Natural killer cell (primary cell): ENCODE data around the gene TOP2B. TPM values are rescaled to one million over a fixed set of nuclear protein-coding genes. Genes with fewer than 3 reads are reported as not detected.

Experiments
- ATAC-seq, 3 donors: fragments of 150-1000 bp in 2 of 3; fragments of 200-7000 bp in 1 of 3; cut with Tn5 transposase; 1 replicate in 1 of 3; 2 replicates in 2 of 3; pipeline ENCODE4 v1.10.0; 2021; ENCODE audit warnings: mild to moderate bottlenecking in 2 of 3, moderate library complexity in 2 of 3
- DNase-seq, 2 donors: peaks; one replicate each; pipeline versions ENCODE4 v3.0.0 to v3.0.0-alpha.2; 2013 to 2021; ENCODE audit warnings: mixed read lengths in 1 of 2
- H3K27ac ChIP-seq: one replicate; pipeline ENCODE4 v1.5.1; 2013; ENCODE audit warnings: mild to moderate bottlenecking, low read length
- H3K27me3 ChIP-seq: one replicate; pipeline ENCODE4 v1.6.1; 2013; ENCODE audit warnings: low read length; ENCODE audit not compliant: control insufficient read depth, insufficient read depth
- H3K36me3 ChIP-seq: one replicate; pipeline ENCODE4 v1.6.1; 2013; ENCODE audit warnings: low read length; ENCODE audit not compliant: control insufficient read depth, insufficient read depth
- H3K4me1 ChIP-seq: one replicate; pipeline ENCODE4 v1.6.1; 2013; ENCODE audit warnings: low read length; ENCODE audit not compliant: control insufficient read depth, insufficient read depth
- H3K4me3 ChIP-seq: one replicate; pipeline ENCODE4 v1.5.1; 2013; ENCODE audit warnings: low read length
- H3K9me3 ChIP-seq: one replicate; pipeline ENCODE4 v1.6.1; 2013; ENCODE audit warnings: low read length; ENCODE audit not compliant: control insufficient read depth, insufficient read depth
- H3K27ac Mint-ChIP-seq, 2 donors: one replicate each; pipeline ENCODE4 v1.8.0; 2022; ENCODE audit warnings: mild to moderate bottlenecking in 2 of 2, mixed read lengths in 2 of 2, moderate library complexity in 1 of 2
- H3K27me3 Mint-ChIP-seq, 2 donors: one replicate each; pipeline ENCODE4 v1.8.0; 2022; ENCODE audit warnings: low read depth in 2 of 2, mixed read lengths in 2 of 2
- H3K36me3 Mint-ChIP-seq: one replicate; pipeline ENCODE4 v1.8.0; 2022; ENCODE audit warnings: mixed read lengths
- H3K4me1 Mint-ChIP-seq, 2 donors: one replicate each; pipeline ENCODE4 v1.8.0; 2022; ENCODE audit warnings: mixed read lengths in 2 of 2
- H3K4me3 Mint-ChIP-seq: one replicate; pipeline ENCODE4 v1.8.0; 2022; ENCODE audit warnings: mild to moderate bottlenecking, moderate library complexity, mixed read lengths
- H3K9me3 Mint-ChIP-seq, 2 donors: one replicate each; pipeline ENCODE4 v1.8.0; 2022; ENCODE audit warnings: mixed read lengths in 2 of 2
- WGBS: methylation state at CpG from one replicate; pipeline ENCODE4 v1.1.7; 2013; ENCODE audit warnings: missing lambda C conversion rate; ENCODE audit not compliant: insufficient coverage; 5-methylcytosine and 5-hydroxymethylcytosine counted together
- intact Hi-C: fragments of 100-400 bp; cut with micrococcal nuclease; formaldehyde crosslinking; loops from one replicate; pipeline ENCODE4 v1.14.2; 2022
- total RNA-seq, 4 donors: library from RNA; stranded (reverse); fragments of 120-200 nt in 1 of 4; gene quantifications; one replicate each; pipeline versions ENCODE4 v1.2.3 to v1.2.4, GENCODE V29; 2013 to 2022
- TF ChIP-seq, protein P1 (sequence below): fragments of 200-600 bp; IDR thresholded peaks from one replicate; pipeline ENCODE4 v1.8.0; 2022; ENCODE audit warnings: antibody characterized with exemption

Gene TOP2B
- total RNA-seq, 3 donors from 2014 or later (not counting 1 experiment from before 2014, with no cell fraction given) = 126 to 180 (median 152) TPM

GRCh38 chr3:25662736-25663320 lies 1.9 kb downstream of the TOP2B start:
- Mint-ChIP-seq H3K4me3 (peak overlapping the region; percentile 99), H3K4me1 (peaks cover 61 to 67% of the 10 kb centered on the region in 2 donors), H3K27ac (peak overlapping the region; percentile 99), H3K36me3 (no peaks in the 10 kb centered on the region), H3K27me3 (no peaks in the 10 kb centered on the region), H3K9me3 (no peaks in the 10 kb centered on the region)
- peaks cover 19% of the 10 kb centered on the region for H3K4me1 ChIP-seq
- no peaks in the 10 kb centered on the region for H3K36me3 ChIP-seq
- no peak for DNase-seq
- WGBS = 10% methylated on average over 6 of the region's 7 CpGs
- H3K27ac ChIP-seq = peak overlapping the region; percentile 90
- H3K4me3 ChIP-seq = peak overlapping the region; percentile 71
- H3K9me3 ChIP-seq = no peaks in the 10 kb centered on the region
- intact Hi-C loops = loop anchor here (2.0 kb wide), 1 partner anchor 14 kb away; no protein-coding TSS in a partner anchor
- TF ChIP-seq, protein P1, sequence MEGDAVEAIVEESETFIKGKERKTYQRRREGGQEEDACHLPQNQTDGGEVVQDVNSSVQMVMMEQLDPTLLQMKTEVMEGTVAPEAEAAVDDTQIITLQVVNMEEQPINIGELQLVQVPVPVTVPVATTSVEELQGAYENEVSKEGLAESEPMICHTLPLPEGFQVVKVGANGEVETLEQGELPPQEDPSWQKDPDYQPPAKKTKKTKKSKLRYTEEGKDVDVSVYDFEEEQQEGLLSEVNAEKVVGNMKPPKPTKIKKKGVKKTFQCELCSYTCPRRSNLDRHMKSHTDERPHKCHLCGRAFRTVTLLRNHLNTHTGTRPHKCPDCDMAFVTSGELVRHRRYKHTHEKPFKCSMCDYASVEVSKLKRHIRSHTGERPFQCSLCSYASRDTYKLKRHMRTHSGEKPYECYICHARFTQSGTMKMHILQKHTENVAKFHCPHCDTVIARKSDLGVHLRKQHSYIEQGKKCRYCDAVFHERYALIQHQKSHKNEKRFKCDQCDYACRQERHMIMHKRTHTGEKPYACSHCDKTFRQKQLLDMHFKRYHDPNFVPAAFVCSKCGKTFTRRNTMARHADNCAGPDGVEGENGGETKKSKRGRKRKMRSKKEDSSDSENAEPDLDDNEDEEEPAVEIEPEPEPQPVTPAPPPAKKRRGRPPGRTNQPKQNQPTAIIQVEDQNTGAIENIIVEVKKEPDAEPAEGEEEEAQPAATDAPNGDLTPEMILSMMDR = no peak
- no peak for ATAC-seq
- no peaks in the 10 kb centered on the region for H3K27me3 ChIP-seq

DNA sequence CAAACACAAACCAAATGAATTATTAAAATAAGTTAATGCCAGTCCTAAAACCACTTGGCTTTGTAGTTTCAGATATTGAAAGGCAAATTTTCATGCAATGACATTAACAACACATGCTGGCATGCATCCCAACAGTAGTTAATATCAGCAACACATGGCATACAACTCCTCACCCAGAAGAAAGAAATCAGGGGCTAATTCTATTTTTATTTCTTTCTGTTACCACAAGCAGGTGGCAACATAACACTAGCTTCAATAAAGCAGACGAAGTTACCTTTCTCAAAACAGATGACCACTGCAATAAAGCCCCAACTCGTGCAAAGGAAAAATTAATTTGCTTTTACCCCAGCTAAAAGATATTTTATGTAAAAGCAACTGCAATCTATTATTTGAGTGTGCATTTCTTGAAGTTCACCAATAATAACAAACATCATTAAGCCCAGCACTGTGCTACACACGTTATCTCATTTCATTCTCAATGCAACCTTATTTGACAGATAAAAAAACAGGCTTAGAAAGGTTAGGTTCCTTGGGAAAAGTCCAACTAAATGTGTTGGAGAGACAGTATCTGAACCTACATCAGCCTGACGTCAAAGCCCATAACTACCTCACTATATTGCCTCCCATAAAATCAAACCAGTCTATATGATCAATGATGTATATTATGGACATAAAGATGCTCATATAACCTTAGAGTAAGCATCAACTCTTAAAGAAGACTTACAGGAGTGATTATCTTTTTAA lies 2.8 kb downstream of the TOP2B start:
- Histone ChIP-seq H3K36me3 (no peaks in the 10 kb centered on the region), H3K4me1 (peaks cover 19% of the 10 kb centered on the region), H3K9me3 (no peaks in the 10 kb centered on the region), H3K4me3 (no peak overlapping the region), H3K27ac (peak overlapping the region; percentile 11), H3K27me3 (no peaks in the 10 kb centered on the region)
- Mint-ChIP-seq H3K27me3 (no peaks in the 10 kb centered on the region), H3K36me3 (no peaks in the 10 kb centered on the region), H3K4me3 (peak overlapping the region; percentile 80), H3K4me1 (peaks cover 69 to 74% of the 10 kb centered on the region in 2 donors), H3K9me3 (no peaks in the 10 kb centered on the region), H3K27ac (peak overlapping the region; percentile 74 to 81)
- no peak for ATAC-seq
- 24% methylated on average over 2 of the region's 4 CpGs for WGBS
- TF ChIP-seq, protein P1 = no peak
- intact Hi-C loops = loop anchor here (2.0 kb wide), 1 partner anchor 13 kb away; no protein-coding TSS in a partner anchor
- no peak for DNase-seq

DNA sequence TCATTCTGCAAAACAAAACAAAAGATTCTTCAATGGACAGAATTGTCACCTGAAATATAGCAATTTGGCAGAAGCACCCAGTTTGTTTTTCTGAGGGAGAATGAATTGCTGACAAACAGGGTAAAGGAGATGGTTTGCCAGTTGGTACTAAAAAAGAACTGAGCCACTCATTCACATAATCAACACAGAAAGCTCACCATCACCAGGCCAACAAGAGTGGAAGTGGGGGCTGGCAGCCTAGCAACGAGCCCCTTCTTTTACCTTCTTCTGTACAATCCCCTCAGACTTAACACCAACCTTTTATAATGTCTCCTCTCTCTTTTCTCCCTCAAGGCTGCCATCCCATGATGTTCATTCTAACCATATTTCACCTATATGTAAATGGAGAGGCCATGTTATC lies 5.9 kb downstream of the TOP2B start:
- peaks cover 78 to 82% of the 10 kb centered on the region in 2 donors for H3K4me1 Mint-ChIP-seq
- no peaks in the 10 kb centered on the region for H3K9me3 ChIP-seq
- H3K4me1 ChIP-seq = peaks cover 12% of the 10 kb centered on the region
- peak overlapping the region; percentile 2 for H3K4me3 Mint-ChIP-seq
- no peaks in the 10 kb centered on the region for H3K36me3 ChIP-seq
- H3K27me3 Mint-ChIP-seq = no peaks in the 10 kb centered on the region
- intact Hi-C loops = no loop called here
- no peak overlapping the region for H3K4me3 ChIP-seq
- WGBS = 60% methylated on average over 1 of the region's 1 CpG
- no peaks in the 10 kb centered on the region for H3K36me3 Mint-ChIP-seq
- TF ChIP-seq, protein P1 = no peak
- no peak overlapping the region for H3K27ac ChIP-seq
- no peaks in the 10 kb centered on the region for H3K9me3 Mint-ChIP-seq
- ATAC-seq (no peak), DNase-seq (no peak)
- H3K27ac Mint-ChIP-seq = peak overlapping the region; percentile 70 to 74
- no peaks in the 10 kb centered on the region for H3K27me3 ChIP-seq
